KMS-11 (cell line): Measurements from ENCODE around the gene ENKD1.

ENCODE experiments used
- H2AFZ ChIP-seq: fragments of 200-600 bp; sonication (generic); 2 replicates; pipeline ENCODE4 v1.6.1; 2016; ENCODE audit warnings: antibody characterized with exemption, mixed run types, low read depth
- H3K27ac ChIP-seq: fragments of 200-600 bp; sonication (generic); 2 replicates; pipeline ENCODE4 v1.6.1; 2016; ENCODE audit warnings: mild to moderate bottlenecking, mixed run types
- H3K27me3 ChIP-seq: fragments of 200-600 bp; sonication (generic); 2 replicates; pipeline ENCODE4 v1.6.1; 2017; ENCODE audit warnings: mild to moderate bottlenecking, low read depth, mixed run types, moderate library complexity; ENCODE audit not compliant: insufficient read depth
- H3K36me3 ChIP-seq: fragments of 200-600 bp; sonication (generic); 2 replicates; pipeline ENCODE4 v1.6.1; 2017; ENCODE audit warnings: mild to moderate bottlenecking, mixed run types; ENCODE audit not compliant: insufficient read depth
- H3K4me1 ChIP-seq: fragments of 200-600 bp; sonication (generic); 2 replicates; pipeline ENCODE4 v1.6.1; 2016; ENCODE audit warnings: mild to moderate bottlenecking, low read depth, mixed run types; ENCODE audit not compliant: poor library complexity, severe bottlenecking
- H3K4me2 ChIP-seq: fragments of 200-600 bp; sonication (generic); 2 replicates; pipeline ENCODE4 v1.7.0; 2016; ENCODE audit warnings: mild to moderate bottlenecking, mixed run types
- H3K4me3 ChIP-seq: fragments of 200-600 bp; sonication (generic); IDR thresholded peaks from 2 replicates; pipeline ENCODE4 v1.6.1; 2017; ENCODE audit warnings: low read depth, low read length, mixed read lengths; ENCODE audit not compliant: insufficient read depth
- H3K79me2 ChIP-seq: fragments of 200-600 bp; sonication (generic); 2 replicates; pipeline ENCODE4 v1.6.1; 2016; ENCODE audit warnings: low read depth, mixed run types; ENCODE audit not compliant: insufficient read depth
- H3K9ac ChIP-seq: fragments of 200-600 bp; sonication (generic); 2 replicates; pipeline ENCODE4 v1.6.1; 2016; ENCODE audit warnings: mild to moderate bottlenecking, mixed run types
- H4K20me1 ChIP-seq: fragments of 200-600 bp; sonication (generic); 2 replicates; pipeline ENCODE4 v1.6.1; 2016; ENCODE audit warnings: mild to moderate bottlenecking, mixed run types; ENCODE audit not compliant: insufficient read depth
- CTCF ChIP-seq: fragments of 200-600 bp; sonication (generic); conservative IDR thresholded peaks from 2 replicates; pipeline ENCODE4 v1.6.1; 2017; ENCODE audit warnings: low read depth, mild to moderate bottlenecking, antibody characterized with exemption, low read length, moderate library complexity, mixed read lengths

The ENKD1 gene

GRCh38 chr16:67663877-67664222 lies 2.7 kb downstream of the ENKD1 start:
- Histone ChIP-seq H4K20me1 (no peaks in the 10 kb centered on the region), H3K9ac (no peak overlapping the region), H3K79me2 (no peaks in the 10 kb centered on the region; the same call in 1 of the 2 replicates), H3K27me3 (no peaks in the 10 kb centered on the region), H3K36me3 (no peaks in the 10 kb centered on the region), H2AFZ (no peak overlapping the region), H3K4me1 (peaks cover 31% of the 10 kb centered on the region), H3K4me3 (no peak overlapping the region), H3K4me2 (no peak overlapping the region), H3K27ac (no peak overlapping the region)
- no peak for TF ChIP-seq CTCF

DNA sequence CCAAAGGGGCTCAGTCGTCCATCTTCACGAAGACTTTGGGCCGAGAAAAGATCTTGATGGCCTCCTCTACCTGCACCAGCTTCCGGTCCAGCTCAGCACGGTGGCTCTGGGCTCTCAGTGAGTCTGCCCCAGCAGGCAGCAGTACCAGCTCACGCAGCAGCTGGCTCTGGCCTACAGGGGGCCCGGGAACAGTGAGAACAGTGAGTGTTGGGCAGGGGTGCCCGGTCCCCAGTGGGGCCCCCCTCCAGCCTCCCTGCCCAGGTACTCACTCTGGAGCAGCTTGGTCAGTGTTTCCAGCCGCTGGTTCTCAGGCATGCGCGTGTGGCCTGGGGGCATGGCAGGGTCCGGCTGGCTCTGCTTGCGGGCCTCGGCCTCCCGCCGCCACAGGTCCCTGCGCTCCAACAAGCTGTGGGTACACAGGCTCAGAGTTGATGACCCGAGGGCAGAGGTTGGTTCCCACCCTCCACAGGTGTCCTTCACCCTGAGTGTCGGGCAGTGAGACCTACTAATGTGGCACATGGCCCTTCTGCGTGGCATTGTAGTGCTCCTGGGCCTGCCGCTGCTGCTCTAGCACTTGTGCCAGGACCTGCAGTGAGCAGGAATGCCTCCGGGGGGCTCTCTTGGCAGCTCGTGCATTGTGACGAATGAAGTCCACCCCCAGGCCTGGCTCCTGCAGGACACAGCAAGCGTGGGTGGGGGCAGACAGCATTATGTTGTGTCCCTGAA lies 3.2 kb downstream of the ENKD1 start:
- H3K36me3 ChIP-seq: no peaks in the 10 kb centered on the region
- peaks cover 30% of the 10 kb centered on the region for H3K4me1 ChIP-seq
- no peak overlapping the region for H3K27ac ChIP-seq
- H3K9ac ChIP-seq: no peak overlapping the region
- peak; percentile 59; the same call in 1 of the 2 replicates for TF ChIP-seq CTCF
- no peaks in the 10 kb centered on the region for H4K20me1 ChIP-seq
- no peaks in the 10 kb centered on the region; the same call in 1 of the 2 replicates for H3K79me2 ChIP-seq
- no peak overlapping the region for H3K4me2 ChIP-seq
- H3K4me3 ChIP-seq: no peak overlapping the region
- no peaks in the 10 kb centered on the region for H3K27me3 ChIP-seq
- no peak overlapping the region for H2AFZ ChIP-seq

DNA sequence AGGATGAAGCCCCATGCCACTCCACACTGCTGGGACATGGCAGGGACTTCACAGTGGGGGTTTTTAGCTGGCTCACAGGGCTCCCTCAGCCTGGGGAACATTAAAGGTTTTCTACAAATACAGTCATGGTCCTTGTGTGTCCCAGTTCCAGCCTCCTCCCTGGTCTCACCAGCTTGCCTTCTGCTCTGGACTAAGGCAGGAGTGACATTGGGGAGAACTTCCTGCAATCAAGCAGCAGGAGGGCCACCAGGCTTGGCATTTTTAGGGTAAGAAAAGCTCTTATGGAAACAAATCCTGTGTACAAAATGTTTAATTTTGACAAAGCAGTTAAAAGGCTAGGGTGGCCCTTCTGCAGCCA lies 3.9 kb downstream of the ENKD1 start:
- no peak overlapping the region for H3K4me2 ChIP-seq

DNA sequence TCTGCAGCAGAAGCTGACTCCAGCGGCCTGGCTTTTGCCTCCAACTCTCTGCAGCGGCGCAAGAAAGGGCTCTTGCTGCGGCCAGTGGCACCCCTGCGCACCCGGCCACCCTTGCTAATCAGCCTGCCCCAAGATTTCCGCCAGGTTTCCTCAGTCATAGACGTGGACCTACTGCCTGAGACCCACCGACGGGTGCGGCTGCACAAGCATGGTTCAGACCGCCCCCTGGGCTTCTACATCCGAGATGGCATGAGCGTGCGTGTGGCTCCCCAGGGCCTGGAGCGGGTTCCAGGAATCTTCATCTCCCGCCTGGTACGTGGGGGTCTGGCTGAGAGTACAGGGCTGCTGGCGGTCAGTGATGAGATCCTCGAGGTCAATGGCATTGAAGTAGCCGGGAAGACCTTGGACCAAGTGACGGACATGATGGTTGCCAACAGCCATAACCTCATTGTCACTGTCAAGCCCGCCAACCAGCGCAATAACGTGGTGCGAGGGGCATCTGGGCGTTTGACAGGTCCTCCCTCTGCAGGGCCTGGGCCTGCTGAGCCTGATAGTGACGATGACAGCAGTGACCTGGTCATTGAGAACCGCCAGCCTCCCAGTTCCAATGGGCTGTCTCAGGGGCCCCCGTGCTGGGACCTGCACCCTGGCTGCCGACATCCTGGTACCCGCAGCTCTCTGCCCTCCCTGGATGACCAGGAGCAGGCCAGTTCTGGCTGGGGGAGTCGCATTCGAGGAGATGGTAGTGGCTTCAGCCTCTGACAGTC lies 4.5 kb downstream of the ENKD1 start:
- no peak for TF ChIP-seq CTCF
- no peak overlapping the region for H3K4me3 ChIP-seq
- peaks cover 19% of the 10 kb centered on the region for H3K4me1 ChIP-seq
- no peak overlapping the region for H3K9ac ChIP-seq
- no peaks in the 10 kb centered on the region for H3K36me3 ChIP-seq
- H3K4me2 ChIP-seq: no peak overlapping the region
- no peak overlapping the region for H2AFZ ChIP-seq
- H4K20me1 ChIP-seq: no peaks in the 10 kb centered on the region
- H3K79me2 ChIP-seq: no peaks in the 10 kb centered on the region; the same call in 1 of the 2 replicates
- no peaks in the 10 kb centered on the region for H3K27me3 ChIP-seq
- no peak overlapping the region for H3K27ac ChIP-seq

More for the DNA sequence above, 3.9 kb downstream of the ENKD1 start:
- H3K27me3 ChIP-seq: no peaks in the 10 kb centered on the region
- H2AFZ ChIP-seq: no peak overlapping the region
- no peaks in the 10 kb centered on the region for H3K36me3 ChIP-seq
- TF ChIP-seq CTCF: no peak
- H3K4me3 ChIP-seq: no peak overlapping the region
- H3K27ac ChIP-seq: no peak overlapping the region
- H3K9ac ChIP-seq: no peak overlapping the region
- peaks cover 25% of the 10 kb centered on the region for H3K4me1 ChIP-seq
- H4K20me1 ChIP-seq: no peaks in the 10 kb centered on the region
- no peaks in the 10 kb centered on the region; the same call in 1 of the 2 replicates for H3K79me2 ChIP-seq
